ENCODE data around the gene SPAG16.

Gene SPAG16

DNA sequence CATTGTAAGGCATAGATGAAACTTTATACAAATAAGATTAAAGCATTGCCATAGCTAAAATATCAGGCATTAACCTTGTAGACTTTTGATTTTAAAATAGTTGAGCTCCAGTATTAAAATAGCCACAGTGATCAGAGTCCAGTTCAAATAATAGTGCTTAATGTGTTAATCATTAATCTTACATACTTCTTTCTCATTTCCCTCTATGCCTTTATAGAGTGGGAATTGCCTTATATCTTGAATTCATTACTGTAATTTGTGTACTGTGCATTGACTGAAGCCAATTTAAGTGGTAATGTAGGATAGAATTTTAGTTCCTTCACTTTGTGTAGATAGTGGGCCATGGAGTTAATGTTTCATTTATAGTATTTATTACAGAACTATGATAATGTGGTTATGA is 577.4 kb downstream of the SPAG16 start:
- DNase-seq: no peak
- H4K91ac ChIP-seq (ENCODE audit: low read length): no peak overlapping the region
- no peaks in the 10 kb centered on the region for H3K27me3 ChIP-seq (ENCODE audit: control insufficient read depth in 1 of 2, insufficient read depth in 1 of 2, low read length in 2 of 2)
- H2AK5ac ChIP-seq (ENCODE audit: low read length, severe bottlenecking): no peak overlapping the region
- no peak overlapping the region for H3K23ac ChIP-seq (ENCODE audit: low read length in 2 of 2)
- no peak overlapping the region for H3K14ac ChIP-seq (ENCODE audit: low read length in 2 of 2)
- no peak overlapping the region for H3K4me3 ChIP-seq (ENCODE audit: insufficient read depth in 1 of 2, low read depth in 1 of 2, low read length in 2 of 2)
- no peak overlapping the region for H2BK120ac ChIP-seq (ENCODE audit: low read depth, low read length)
- no peaks in the 10 kb centered on the region for H3K79me1 ChIP-seq (replicated peaks; ENCODE audit: low read length, poor library complexity, severe bottlenecking)
- H3K4me1 ChIP-seq (ENCODE audit: control insufficient read depth, insufficient read depth, low read depth, low read length): peaks cover 2% of the 10 kb centered on the region
- no peaks in the 10 kb centered on the region for H3K36me3 ChIP-seq (ENCODE audit: control insufficient read depth in 1 of 2, insufficient read depth in 2 of 2, low read depth in 1 of 2, low read length in 2 of 2)
- no peak overlapping the region for H2BK5ac ChIP-seq (ENCODE audit: low read depth, low read length, poor library complexity, severe bottlenecking)
- H3K18ac ChIP-seq (ENCODE audit: low read depth in 1 of 2, low read length in 2 of 2): no peak overlapping the region
- H3K9ac ChIP-seq (ENCODE audit: low read length): no peak overlapping the region
- H2AFZ ChIP-seq (ENCODE audit: low read depth, low read length): no peak overlapping the region
- H2BK15ac ChIP-seq (ENCODE audit: low read depth, poor library complexity, severe bottlenecking): no peak overlapping the region
- no peak overlapping the region for H3K27ac ChIP-seq (ENCODE audit: low read length, poor library complexity, severe bottlenecking)
- H2BK12ac ChIP-seq (ENCODE audit: low read length in 2 of 2): no peak overlapping the region
- peaks cover 24% of the 10 kb centered on the region for H3K9me3 ChIP-seq (ENCODE audit: control insufficient read depth, low read length)
- H3K4ac ChIP-seq (ENCODE audit: low read depth in 1 of 2, low read length in 2 of 2): no peak overlapping the region
- no peak overlapping the region for H3K4me2 ChIP-seq (ENCODE audit: low read length, poor library complexity, severe bottlenecking)
- no peak overlapping the region for H4K8ac ChIP-seq (ENCODE audit: low read length)

GRCh38 chr2:213862407-213863076 is 578.3 kb downstream of the SPAG16 start:
- peaks cover 2% of the 10 kb centered on the region for H3K4me1 ChIP-seq (ENCODE audit: control insufficient read depth, insufficient read depth, low read depth, low read length)
- no peak overlapping the region for H2BK120ac ChIP-seq (ENCODE audit: low read depth, low read length)
- no peak overlapping the region for H3K4ac ChIP-seq (ENCODE audit: low read depth in 1 of 2, low read length in 2 of 2)
- H2AFZ ChIP-seq (ENCODE audit: low read depth, low read length): no peak overlapping the region
- H3K4me2 ChIP-seq (ENCODE audit: low read length, poor library complexity, severe bottlenecking): no peak overlapping the region
- peak overlapping the region; percentile 20 for H3K27ac ChIP-seq (ENCODE audit: low read length, poor library complexity, severe bottlenecking)
- no peak overlapping the region for H2BK12ac ChIP-seq (ENCODE audit: low read length in 2 of 2)
- H3K36me3 ChIP-seq (ENCODE audit: control insufficient read depth in 1 of 2, insufficient read depth in 2 of 2, low read depth in 1 of 2, low read length in 2 of 2): no peaks in the 10 kb centered on the region
- no peak overlapping the region for H3K18ac ChIP-seq (ENCODE audit: low read depth in 1 of 2, low read length in 2 of 2)
- H3K9me3 ChIP-seq (ENCODE audit: control insufficient read depth, low read length): peaks cover 29% of the 10 kb centered on the region
- H3K23ac ChIP-seq (ENCODE audit: low read length in 2 of 2): no peak overlapping the region
- H2BK5ac ChIP-seq (ENCODE audit: low read depth, low read length, poor library complexity, severe bottlenecking): no peak overlapping the region
- H4K91ac ChIP-seq (ENCODE audit: low read length): no peak overlapping the region
- no peak overlapping the region for H3K4me3 ChIP-seq (ENCODE audit: insufficient read depth in 1 of 2, low read depth in 1 of 2, low read length in 2 of 2)
- H3K27me3 ChIP-seq (ENCODE audit: control insufficient read depth in 1 of 2, insufficient read depth in 1 of 2, low read length in 2 of 2): no peaks in the 10 kb centered on the region
- no peak overlapping the region for H3K14ac ChIP-seq (ENCODE audit: low read length in 2 of 2)
- no peak overlapping the region for H3K9ac ChIP-seq (ENCODE audit: low read length)
- H2AK5ac ChIP-seq (ENCODE audit: low read length, severe bottlenecking): peak overlapping the region; percentile 26
- H2BK15ac ChIP-seq (ENCODE audit: low read depth, poor library complexity, severe bottlenecking): no peak overlapping the region
- DNase-seq: no peak
- H3K79me1 ChIP-seq (replicated peaks; ENCODE audit: low read length, poor library complexity, severe bottlenecking): no peaks in the 10 kb centered on the region
- 97% methylated on average over 6 of the region's 7 CpGs for whole genome bisulfite sequencing
- H4K8ac ChIP-seq (ENCODE audit: low read length): no peak overlapping the region

GRCh38 chr2:213863541-213863940 is 579.3 kb downstream of the SPAG16 start:
- H2BK5ac ChIP-seq (ENCODE audit: low read depth, low read length, poor library complexity, severe bottlenecking): no peak overlapping the region
- H3K4ac ChIP-seq (ENCODE audit: low read depth in 1 of 2, low read length in 2 of 2): no peak overlapping the region
- no peak overlapping the region for H2BK15ac ChIP-seq (ENCODE audit: low read depth, poor library complexity, severe bottlenecking)
- no peak overlapping the region for H2AFZ ChIP-seq (ENCODE audit: low read depth, low read length)
- 84% methylated on average over 2 of the region's 3 CpGs for WGBS
- no peak overlapping the region for H4K8ac ChIP-seq (ENCODE audit: low read length)
- no peak overlapping the region for H3K4me2 ChIP-seq (ENCODE audit: low read length, poor library complexity, severe bottlenecking)
- H3K9me3 ChIP-seq (ENCODE audit: control insufficient read depth, low read length): peaks cover 29% of the 10 kb centered on the region
- no peak overlapping the region for H2BK120ac ChIP-seq (ENCODE audit: low read depth, low read length)
- no peak overlapping the region for H4K91ac ChIP-seq (ENCODE audit: low read length)
- H3K18ac ChIP-seq (ENCODE audit: low read depth in 1 of 2, low read length in 2 of 2): no peak overlapping the region
- H3K23ac ChIP-seq (ENCODE audit: low read length in 2 of 2): no peak overlapping the region
- H3K79me1 ChIP-seq (replicated peaks; ENCODE audit: low read length, poor library complexity, severe bottlenecking): no peaks in the 10 kb centered on the region
- H3K4me3 ChIP-seq (ENCODE audit: insufficient read depth in 1 of 2, low read depth in 1 of 2, low read length in 2 of 2): no peak overlapping the region
- no peak overlapping the region for H3K14ac ChIP-seq (ENCODE audit: low read length in 2 of 2)
- H2BK12ac ChIP-seq (ENCODE audit: low read length in 2 of 2): no peak overlapping the region
- H3K9ac ChIP-seq (ENCODE audit: low read length): no peak overlapping the region
- peaks cover 2% of the 10 kb centered on the region for H3K4me1 ChIP-seq (ENCODE audit: control insufficient read depth, insufficient read depth, low read depth, low read length)
- no peak for DNase-seq
- H3K36me3 ChIP-seq (ENCODE audit: control insufficient read depth in 1 of 2, insufficient read depth in 2 of 2, low read depth in 1 of 2, low read length in 2 of 2): no peaks in the 10 kb centered on the region
- H2AK5ac ChIP-seq (ENCODE audit: low read length, severe bottlenecking): no peak overlapping the region
- no peaks in the 10 kb centered on the region for H3K27me3 ChIP-seq (ENCODE audit: control insufficient read depth in 1 of 2, insufficient read depth in 1 of 2, low read length in 2 of 2)
- H3K27ac ChIP-seq (ENCODE audit: low read length, poor library complexity, severe bottlenecking): no peak overlapping the region

DNA sequence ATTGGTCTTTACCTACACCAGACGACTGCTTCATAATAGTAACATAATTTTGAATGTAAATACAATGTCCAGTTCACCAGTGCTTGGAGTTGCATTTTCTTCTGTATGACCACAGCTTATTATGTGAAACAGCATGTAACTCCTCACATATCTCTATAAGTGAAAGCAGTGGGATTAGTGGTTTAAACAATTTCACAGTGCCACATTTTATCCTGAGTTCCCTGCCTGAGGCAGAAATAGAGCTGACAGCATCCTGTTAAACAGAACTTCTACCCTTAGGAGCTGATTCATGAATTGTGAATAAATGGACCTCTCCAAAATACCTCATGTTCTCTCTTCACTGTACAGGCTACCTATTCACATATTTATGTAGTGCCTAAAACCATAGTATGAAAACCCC is 584.3 kb downstream of the SPAG16 start:
- WGBS: 50% methylated on average over 1 of the region's 1 CpG
- H3K14ac ChIP-seq (ENCODE audit: low read length in 2 of 2): no peak overlapping the region
- H2BK12ac ChIP-seq (ENCODE audit: low read length in 2 of 2): no peak overlapping the region
- no peak overlapping the region for H2BK5ac ChIP-seq (ENCODE audit: low read depth, low read length, poor library complexity, severe bottlenecking)
- H2BK15ac ChIP-seq (ENCODE audit: low read depth, poor library complexity, severe bottlenecking): no peak overlapping the region
- no peak overlapping the region for H3K18ac ChIP-seq (ENCODE audit: low read depth in 1 of 2, low read length in 2 of 2)
- H3K36me3 ChIP-seq (ENCODE audit: control insufficient read depth in 1 of 2, insufficient read depth in 2 of 2, low read depth in 1 of 2, low read length in 2 of 2): no peaks in the 10 kb centered on the region
- no peak overlapping the region for H3K4ac ChIP-seq (ENCODE audit: low read depth in 1 of 2, low read length in 2 of 2)
- peaks cover 23% of the 10 kb centered on the region for H3K9me3 ChIP-seq (ENCODE audit: control insufficient read depth, low read length)
- H2AK5ac ChIP-seq (ENCODE audit: low read length, severe bottlenecking): no peak overlapping the region
- H3K9ac ChIP-seq (ENCODE audit: low read length): no peak overlapping the region
- H3K79me1 ChIP-seq (replicated peaks; ENCODE audit: low read length, poor library complexity, severe bottlenecking): no peaks in the 10 kb centered on the region
- DNase-seq: no peak
- no peak overlapping the region for H4K8ac ChIP-seq (ENCODE audit: low read length)
- H2AFZ ChIP-seq (ENCODE audit: low read depth, low read length): no peak overlapping the region
- H4K91ac ChIP-seq (ENCODE audit: low read length): no peak overlapping the region
- H2BK120ac ChIP-seq (ENCODE audit: low read depth, low read length): no peak overlapping the region
- no peaks in the 10 kb centered on the region for H3K27me3 ChIP-seq (ENCODE audit: control insufficient read depth in 1 of 2, insufficient read depth in 1 of 2, low read length in 2 of 2)
- H3K4me3 ChIP-seq (ENCODE audit: insufficient read depth in 1 of 2, low read depth in 1 of 2, low read length in 2 of 2): no peak overlapping the region
- H3K4me2 ChIP-seq (ENCODE audit: low read length, poor library complexity, severe bottlenecking): no peak overlapping the region
- no peak overlapping the region for H3K27ac ChIP-seq (ENCODE audit: low read length, poor library complexity, severe bottlenecking)
- H3K4me1 ChIP-seq (ENCODE audit: control insufficient read depth, insufficient read depth, low read depth, low read length): no peaks in the 10 kb centered on the region
- H3K23ac ChIP-seq (ENCODE audit: low read length in 2 of 2): no peak overlapping the region

All from mesenchymal stem cell (in vitro differentiated cells and primary cell).